Left lung (tissue), 14 donors: Measurements from ENCODE around the gene PRDX3. TPM values are rescaled to one million over a fixed set of nuclear protein-coding genes. Genes with fewer than 3 reads are reported as not detected.
A peak's percentile ranks its signal among the peaks of the same experiment; 100 is the strongest.

Experiments
- ATAC-seq: fragments of 200-7000 bp; cut with Tn5 transposase; one replicate; pipeline ENCODE4 v1.9.1; 2020; ENCODE audit warnings: moderate library complexity
- DNase-seq, 4 donors: peaks; one replicate each; pipeline ENCODE4 v3.0.0-alpha.2; 2013 to 2020
- H3K27ac ChIP-seq, 2 donors: fragments of 200-600 bp; sonication (generic) in 1 of 2; one replicate each; pipeline versions ENCODE4 v1.5.0 to v1.8.0; 2020 to 2021
- H3K27me3 ChIP-seq, 2 donors: fragments of 200-600 bp; sonication (generic) in 1 of 2; one replicate each; pipeline versions ENCODE4 v1.5.0 to v1.8.0; 2020 to 2021
- H3K36me3 ChIP-seq, 2 donors: fragments of 200-600 bp; sonication (generic) in 1 of 2; one replicate each; pipeline versions ENCODE4 v1.5.0 to v1.8.0; 2020 to 2021
- H3K4me1 ChIP-seq, 2 donors: fragments of 200-600 bp; one replicate each; pipeline ENCODE4 v1.8.0; 2021
- H3K4me3 ChIP-seq, 2 donors: fragments of 200-600 bp; sonication (generic) in 1 of 2; one replicate each; pipeline versions ENCODE4 v1.5.0 to v1.8.0; 2020 to 2021; ENCODE audit warnings: mild to moderate bottlenecking in 1 of 2
- H3K9me3 ChIP-seq, 2 donors: fragments of 200-600 bp; sonication (generic) in 1 of 2; one replicate each; pipeline versions ENCODE4 v1.5.0 to v1.8.0; 2020 to 2021
- CTCF ChIP-seq, 2 donors: fragments of 200-600 bp; sonication (generic) in 1 of 2; IDR thresholded peaks; one replicate each; pipeline versions ENCODE4 v1.5.0 to v1.8.0; 2021; ENCODE audit warnings: antibody characterized with exemption in 2 of 2
- intact Hi-C, 2 donors: fragments of 100-400 bp; cut with DNase I; formaldehyde crosslinking; loops; one replicate each; pipeline versions ENCODE4 v1.11.2 to v1.14.2; 2022
- long read RNA-seq, 12 donors: library from polyadenylated mRNA in 2 of 12; unstranded in 2 of 12; transcript quantifications; one replicate each; pipeline ENCODE4 v2.0.0 and lab custom pipeline, GENCODE V29; 2019 to 2026
- polyA plus RNA-seq, 6 donors: library from polyadenylated mRNA; unstranded; fragments of 120-200 nt; gene quantifications; one replicate each; pipeline ENCODE4 v1.2.1, GENCODE V29; 2013; ENCODE audit not compliant: insufficient read length in 6 of 6
- total RNA-seq, 2 donors: library from RNA; stranded (reverse); fragmentation: NEBNext Ultra II Directional; extraction: Animal tissue kit (Norgen Biotek cat#: 25700); gene quantifications; one replicate each; pipeline ENCODE4 v1.2.1, GENCODE V29; 2021
- donor health status: DM: no; HTN: yes; CAD: no.
- donor health status: DM: no; HTN: no; CAD: no.

PRDX3 gene
- total RNA-seq (100 to 1,000 TPM; 122 to 123 TPM), polyA plus RNA-seq (100 to 1,000 TPM; 166 to 209 (median 191) TPM)
- long read RNA-seq, donor 1, transcript PRDX3-201 (7 exons, 1,591 nt): major isoform, 180 of 210 reads
- long read RNA-seq, donor 1, transcript PRDX3-203 (2 exons, 2,277 nt): minor isoform, 8 of 210 reads
- long read RNA-seq, donor 1, partial matches to known transcripts: 21 of 210 reads
- long read RNA-seq, donor 1, other reads (novel, unspliced or antisense): 0 of 210 reads
- long read RNA-seq, donor 2, transcript PRDX3-203 (2 exons, 2,277 nt): minor isoform, 8 of 150 reads
- long read RNA-seq, donor 2, transcript PRDX3-201 (7 exons, 1,591 nt): major isoform, 125 of 150 reads
- long read RNA-seq, donor 2, partial matches to known transcripts: 17 of 150 reads
- long read RNA-seq, donor 2, other reads (novel, unspliced or antisense): 0 of 150 reads
- long read RNA-seq, donor 3, transcript PRDX3-203 (2 exons, 2,277 nt): minor isoform, 5 of 162 reads
- long read RNA-seq, donor 3, transcript PRDX3-201 (7 exons, 1,591 nt): major isoform, 143 of 162 reads
- long read RNA-seq, donor 3, partial matches to known transcripts: 9 of 162 reads
- long read RNA-seq, donor 3, other reads (novel, unspliced or antisense): 5 of 162 reads
- long read RNA-seq, donor 4, transcript PRDX3-201 (7 exons, 1,591 nt): major isoform, 98 of 106 reads
- long read RNA-seq, donor 4, partial matches to known transcripts: 4 of 106 reads
- long read RNA-seq, donor 4, other reads (novel, unspliced or antisense): 2 of 106 reads
- long read RNA-seq, donor 5, transcript PRDX3-203 (2 exons, 2,277 nt): minor isoform, 9 of 149 reads
- long read RNA-seq, donor 5, transcript PRDX3-201 (7 exons, 1,591 nt): major isoform, 118 of 149 reads
- long read RNA-seq, donor 5, partial matches to known transcripts: 15 of 149 reads
- long read RNA-seq, donor 5, other reads (novel, unspliced or antisense): 7 of 149 reads
- long read RNA-seq, donor 6, transcript PRDX3-201 (7 exons, 1,591 nt): major isoform, 177 of 212 reads
- long read RNA-seq, donor 6, transcript PRDX3-203 (2 exons, 2,277 nt): minor isoform, 6 of 212 reads
- long read RNA-seq, donor 6, partial matches to known transcripts: 23 of 212 reads
- long read RNA-seq, donor 6, other reads (novel, unspliced or antisense): 5 of 212 reads
- long read RNA-seq, donor 7, transcript PRDX3-201 (7 exons, 1,591 nt): major isoform, 115 of 124 reads
- long read RNA-seq, donor 7, partial matches to known transcripts: 7 of 124 reads
- long read RNA-seq, donor 7, other reads (novel, unspliced or antisense): 0 of 124 reads
- long read RNA-seq, donor 8, transcript PRDX3-201 (7 exons, 1,591 nt): major isoform, 87 of 89 reads
- long read RNA-seq, donor 8, partial matches to known transcripts: 0 of 89 reads
- long read RNA-seq, donor 8, other reads (novel, unspliced or antisense): 0 of 89 reads
- long read RNA-seq, donor 9, partial matches to known transcripts: 0 of 2 reads
- long read RNA-seq, donor 9, other reads (novel, unspliced or antisense): 0 of 2 reads
- long read RNA-seq, donor 10, transcript PRDX3-201 (7 exons, 1,591 nt): major isoform, 69 of 74 reads
- long read RNA-seq, donor 10, partial matches to known transcripts: 3 of 74 reads
- long read RNA-seq, donor 10, other reads (novel, unspliced or antisense): 2 of 74 reads
- long read RNA-seq, donor 11, transcript PRDX3-201 (7 exons, 1,591 nt): major isoform, 126 of 143 reads
- long read RNA-seq, donor 11, transcript PRDX3-203 (2 exons, 2,277 nt): minor isoform, 5 of 143 reads
- long read RNA-seq, donor 11, partial matches to known transcripts: 12 of 143 reads
- long read RNA-seq, donor 11, other reads (novel, unspliced or antisense): 0 of 143 reads
- long read RNA-seq, donor 12, transcript PRDX3-201 (7 exons, 1,591 nt): major isoform, 90 of 103 reads
- long read RNA-seq, donor 12, partial matches to known transcripts: 11 of 103 reads
- long read RNA-seq, donor 12, other reads (novel, unspliced or antisense): 0 of 103 reads

GRCh38 chr10:119178372-119179119 lies at the start of gene PRDX3:
PRDX3 (minus strand) TSS chr10:119178812; CDS start chr10:119178790, 22 bp downstream.
- Histone ChIP-seq H3K27me3 (no peaks in the 10 kb centered on the region), H3K27ac (peak within 1 kb of the TSS; percentile 84 to 90), H3K4me1 (peaks cover 5 to 23% of the 10 kb centered on the region in 2 donors), H3K9me3 (no peaks in the 10 kb centered on the region), H3K4me3 (peak within 1 kb of the TSS; percentile 73 to 80), H3K36me3 (peaks cover 0 to 20% of the 10 kb centered on the region in 2 donors)
- DNase-seq (peak; percentile 92 to 99 (median 94)), ATAC-seq (peak; percentile 100)
- intact Hi-C loops: no loop called here
- TF ChIP-seq CTCF (IDR thresholded peaks at IDR 0.05): no peak

DNA sequence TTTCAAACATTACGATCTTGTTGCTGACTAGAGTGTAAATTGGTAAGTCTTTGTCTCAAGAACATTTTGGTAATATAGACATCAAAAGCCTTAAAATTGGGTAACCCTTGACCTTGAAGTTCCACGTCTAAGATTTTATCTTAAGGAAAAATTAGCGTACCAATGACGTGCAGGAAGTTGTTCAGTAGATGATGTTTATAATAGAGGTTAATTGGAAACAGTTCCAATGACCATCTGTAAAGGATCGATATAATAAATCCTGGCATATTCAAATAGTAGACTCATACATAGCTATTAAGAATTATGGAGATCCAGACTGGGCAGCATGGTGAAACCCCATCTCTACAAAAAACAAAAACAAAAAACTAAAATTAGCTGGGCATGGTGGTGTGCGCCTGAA lies 49.2 kb upstream of the PRDX3 start:
- Histone ChIP-seq H3K27me3 (no peaks in the 10 kb centered on the region), H3K4me1 (peaks cover 2 to 16% of the 10 kb centered on the region in 2 donors), H3K4me3 (no peak overlapping the region), H3K36me3 (no peaks in the 10 kb centered on the region), H3K27ac (no peak overlapping the region), H3K9me3 (peaks cover 0 to 2% of the 10 kb centered on the region in 2 donors)
- intact Hi-C loops: no loop called here
- DNase-seq: no peak
- no peak for ATAC-seq
- no peak for TF ChIP-seq CTCF (IDR thresholded peaks at IDR 0.05)

GRCh38 chr10:119225083-119225658 lies 46.6 kb upstream of the PRDX3 start:
- Histone ChIP-seq H3K4me3 (no peak overlapping the region), H3K27ac (peak overlapping the region in 1 of 2 donors; percentile 23), H3K4me1 (peaks cover 6 to 29% of the 10 kb centered on the region in 2 donors), H3K9me3 (no peaks in the 10 kb centered on the region), H3K36me3 (no peaks in the 10 kb centered on the region), H3K27me3 (no peaks in the 10 kb centered on the region)
- no peak for TF ChIP-seq CTCF (IDR thresholded peaks at IDR 0.05)
- no peak for DNase-seq
- intact Hi-C loops: no loop called here
- no peak for ATAC-seq
